ENCODE measurements around the gene PHLDA3. TPM values are rescaled to one million over a fixed set of nuclear protein-coding genes. Genes with fewer than 3 reads are reported as not detected.

PHLDA3 gene
- total RNA-seq, 1 experiment from 2014 or later: 22.1 TPM

DNA sequence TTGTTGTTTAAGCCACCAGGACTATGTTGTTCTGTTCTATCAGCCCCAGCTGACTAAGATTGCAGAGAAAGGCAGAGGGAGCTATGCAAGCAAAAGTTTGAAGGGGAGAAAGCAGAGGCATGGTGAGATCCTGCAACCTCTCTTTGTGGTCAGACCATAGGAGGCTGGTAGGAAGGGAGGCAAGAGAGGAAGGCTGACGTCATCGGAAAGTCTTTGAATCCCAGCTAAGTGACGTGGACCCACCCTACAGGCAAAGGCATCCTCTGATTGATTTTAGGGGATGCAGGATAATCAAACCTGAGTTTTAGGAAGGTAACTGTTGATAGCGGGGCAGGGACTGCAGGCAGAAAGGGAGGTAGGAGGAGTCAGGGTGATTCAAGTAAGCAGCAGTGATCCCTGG lies 24.2 kb downstream of the PHLDA3 start:
- H2AFZ ChIP-seq (ENCODE audit: low read depth, low read length, poor library complexity, severe bottlenecking): no peak overlapping the region
- RAD21 ChIA-PET (ENCODE audit: low non-redundant PET in 1 of 2, low total read pairs in 2 of 2, uncharacterized antibody in 2 of 2, unreplicated experiment in 2 of 2): no interaction called here
- H3K27ac ChIP-seq (ENCODE audit: low read depth, low read length): no peak overlapping the region
- peaks cover 7 to 19% of the 10 kb centered on the region in 2 experiments; a peak in 3 of 4 replicates for H3K4me1 ChIP-seq (ENCODE audit: control insufficient read depth in 1 of 2, insufficient read depth in 2 of 2, low read length in 2 of 2)
- DNase-seq (ENCODE audit: low read depth, low spot score) (no peak), ATAC-seq (no peak)
- no TSS peak for BruUV-seq (replicated peaks)
- H3K4me2 ChIP-seq (ENCODE audit: low read length): no peak overlapping the region
- H3K36me3 ChIP-seq (ENCODE audit: control insufficient read depth in 1 of 2, insufficient read depth in 2 of 2, low read length in 2 of 2): no peaks in the 10 kb centered on the region
- CTCF ChIA-PET: interaction anchor here (2.1 kb wide), 1 partner anchor 9 kb away, joined by 7 read pairs; no protein-coding TSS in a partner anchor
- no peaks in the 10 kb centered on the region for H3K79me2 ChIP-seq (ENCODE audit: insufficient read depth, low read length)
- TF ChIP-seq, protein P1, sequence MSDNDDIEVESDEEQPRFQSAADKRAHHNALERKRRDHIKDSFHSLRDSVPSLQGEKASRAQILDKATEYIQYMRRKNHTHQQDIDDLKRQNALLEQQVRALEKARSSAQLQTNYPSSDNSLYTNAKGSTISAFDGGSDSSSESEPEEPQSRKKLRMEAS (IDR thresholded peaks at IDR 0.05): no peak
- TF ChIP-seq ZNF274 (IDR thresholded peaks at IDR 0.05; ENCODE audit: low read depth, low read length) (no peak), CEBPB (IDR thresholded peaks at IDR 0.05; ENCODE audit: low read depth) (no peak), EGR1 (IDR thresholded peaks at IDR 0.05; ENCODE audit: low read depth) (no peak), JUND (IDR thresholded peaks at IDR 0.05) (no peak), TCF7L2 (IDR thresholded peaks at IDR 0.05; ENCODE audit: borderline replicate concordance, extremely low read depth, insufficient read depth, insufficient read length) (no peak), SIN3A (IDR thresholded peaks at IDR 0.05; ENCODE audit: low read depth) (no peak), CBX3 (IDR thresholded peaks at IDR 0.05; ENCODE audit: low read depth) (no peak), POLR2A (IDR thresholded peaks at IDR 0.05; ENCODE audit: borderline replicate concordance, extremely low read depth, insufficient read depth, insufficient read length) (no peak), RAD21 (IDR thresholded peaks at IDR 0.05; ENCODE audit: low read depth) (no peak), EZH2phosphoT487 (IDR thresholded peaks at IDR 0.05; ENCODE audit: borderline replicate concordance) (no peak), SRF (IDR thresholded peaks at IDR 0.05; ENCODE audit: low read depth) (no peak), EZH2 (IDR thresholded peaks at IDR 0.05) (no peak), ELF1 (IDR thresholded peaks at IDR 0.05; ENCODE audit: borderline replicate concordance, low read depth) (no peak)
- TF ChIP-seq, protein P2, sequence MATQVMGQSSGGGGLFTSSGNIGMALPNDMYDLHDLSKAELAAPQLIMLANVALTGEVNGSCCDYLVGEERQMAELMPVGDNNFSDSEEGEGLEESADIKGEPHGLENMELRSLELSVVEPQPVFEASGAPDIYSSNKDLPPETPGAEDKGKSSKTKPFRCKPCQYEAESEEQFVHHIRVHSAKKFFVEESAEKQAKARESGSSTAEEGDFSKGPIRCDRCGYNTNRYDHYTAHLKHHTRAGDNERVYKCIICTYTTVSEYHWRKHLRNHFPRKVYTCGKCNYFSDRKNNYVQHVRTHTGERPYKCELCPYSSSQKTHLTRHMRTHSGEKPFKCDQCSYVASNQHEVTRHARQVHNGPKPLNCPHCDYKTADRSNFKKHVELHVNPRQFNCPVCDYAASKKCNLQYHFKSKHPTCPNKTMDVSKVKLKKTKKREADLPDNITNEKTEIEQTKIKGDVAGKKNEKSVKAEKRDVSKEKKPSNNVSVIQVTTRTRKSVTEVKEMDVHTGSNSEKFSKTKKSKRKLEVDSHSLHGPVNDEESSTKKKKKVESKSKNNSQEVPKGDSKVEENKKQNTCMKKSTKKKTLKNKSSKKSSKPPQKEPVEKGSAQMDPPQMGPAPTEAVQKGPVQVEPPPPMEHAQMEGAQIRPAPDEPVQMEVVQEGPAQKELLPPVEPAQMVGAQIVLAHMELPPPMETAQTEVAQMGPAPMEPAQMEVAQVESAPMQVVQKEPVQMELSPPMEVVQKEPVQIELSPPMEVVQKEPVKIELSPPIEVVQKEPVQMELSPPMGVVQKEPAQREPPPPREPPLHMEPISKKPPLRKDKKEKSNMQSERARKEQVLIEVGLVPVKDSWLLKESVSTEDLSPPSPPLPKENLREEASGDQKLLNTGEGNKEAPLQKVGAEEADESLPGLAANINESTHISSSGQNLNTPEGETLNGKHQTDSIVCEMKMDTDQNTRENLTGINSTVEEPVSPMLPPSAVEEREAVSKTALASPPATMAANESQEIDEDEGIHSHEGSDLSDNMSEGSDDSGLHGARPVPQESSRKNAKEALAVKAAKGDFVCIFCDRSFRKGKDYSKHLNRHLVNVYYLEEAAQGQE (IDR thresholded peaks at IDR 0.05; ENCODE audit: low read depth): no peak
- TF ChIP-seq, protein P3, sequence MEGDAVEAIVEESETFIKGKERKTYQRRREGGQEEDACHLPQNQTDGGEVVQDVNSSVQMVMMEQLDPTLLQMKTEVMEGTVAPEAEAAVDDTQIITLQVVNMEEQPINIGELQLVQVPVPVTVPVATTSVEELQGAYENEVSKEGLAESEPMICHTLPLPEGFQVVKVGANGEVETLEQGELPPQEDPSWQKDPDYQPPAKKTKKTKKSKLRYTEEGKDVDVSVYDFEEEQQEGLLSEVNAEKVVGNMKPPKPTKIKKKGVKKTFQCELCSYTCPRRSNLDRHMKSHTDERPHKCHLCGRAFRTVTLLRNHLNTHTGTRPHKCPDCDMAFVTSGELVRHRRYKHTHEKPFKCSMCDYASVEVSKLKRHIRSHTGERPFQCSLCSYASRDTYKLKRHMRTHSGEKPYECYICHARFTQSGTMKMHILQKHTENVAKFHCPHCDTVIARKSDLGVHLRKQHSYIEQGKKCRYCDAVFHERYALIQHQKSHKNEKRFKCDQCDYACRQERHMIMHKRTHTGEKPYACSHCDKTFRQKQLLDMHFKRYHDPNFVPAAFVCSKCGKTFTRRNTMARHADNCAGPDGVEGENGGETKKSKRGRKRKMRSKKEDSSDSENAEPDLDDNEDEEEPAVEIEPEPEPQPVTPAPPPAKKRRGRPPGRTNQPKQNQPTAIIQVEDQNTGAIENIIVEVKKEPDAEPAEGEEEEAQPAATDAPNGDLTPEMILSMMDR (IDR thresholded peaks at IDR 0.05 in 2 of 3, conservative IDR thresholded peaks at IDR 0.05 in 1 of 3; ENCODE audit: borderline replicate concordance in 1 of 3, insufficient read depth in 1 of 3, low read depth in 2 of 3, low read length in 2 of 3): no peak
- POLR2A ChIA-PET: no interaction called here
- H4K20me1 ChIP-seq (ENCODE audit: insufficient read depth): no peaks in the 10 kb centered on the region
- H3K9ac ChIP-seq (ENCODE audit: low read length): no peak overlapping the region
- intact Hi-C loops (cut with micrococcal nuclease): no loop called here
- H3K9me3 ChIP-seq (ENCODE audit: control insufficient read depth in 1 of 2, insufficient read depth in 1 of 2, low read depth in 1 of 2, low read length in 2 of 2): no peaks in the 10 kb centered on the region
- no peaks in the 10 kb centered on the region for H3K27me3 ChIP-seq (ENCODE audit: insufficient read depth, low read length)
- H3K9me2 ChIP-seq (ENCODE audit: insufficient read depth): no peaks in the 10 kb centered on the region
- no peak overlapping the region for H3K4me3 ChIP-seq (replicated peaks in 1 of 2; ENCODE audit: low read depth in 1 of 2, low read length in 2 of 2)
